T1000 (cell line): ENCODE measurements around the gene C10orf90.

Source experiments
- DNase-seq: peaks from one replicate; lab custom pipeline; 2025; ENCODE audit warnings: mixed read lengths; lab: John Stamatoyannopoulos, UW

Gene C10orf90

GRCh38 chr10:126674741-126675515 lies 4.4 kb upstream of the C10orf90 start:
- DNase-seq: no peak

- DNase-seq: no peak
Observed at GRCh38 chr10:126673565-126673964, 3.1 kb upstream of the C10orf90 start.

GRCh38 chr10:126671402-126671975 lies 996 bp upstream of the C10orf90 start:
- no peak for DNase-seq

GRCh38 chr10:126670895-126671261 lies 385 bp upstream of the C10orf90 start:
- DNase-seq: no peak

- DNase-seq: no peak
Observed at GRCh38 chr10:126669168-126669567, 1.3 kb downstream of the C10orf90 start.

- no peak for DNase-seq
Observed at GRCh38 chr10:126668505-126668904, 2.0 kb downstream of the C10orf90 start.

- DNase-seq: no peak
Observed at GRCh38 chr10:126667568-126667967, 2.9 kb downstream of the C10orf90 start.

GRCh38 chr10:126665207-126665606 lies 5.3 kb downstream of the C10orf90 start:
- no peak for DNase-seq

- DNase-seq: no peak
Observed at GRCh38 chr10:126663880-126664279, 6.6 kb downstream of the C10orf90 start.

GRCh38 chr10:126663328-126663727 lies 7.2 kb downstream of the C10orf90 start:
- no peak for DNase-seq

GRCh38 chr10:126661841-126662515 lies 8.5 kb downstream of the C10orf90 start:
- DNase-seq: peak; percentile 28

GRCh38 chr10:126661356-126661755 lies 9.1 kb downstream of the C10orf90 start:
- no peak for DNase-seq

- no peak for DNase-seq
Observed at GRCh38 chr10:126659750-126660149, 10.7 kb downstream of the C10orf90 start.

- DNase-seq: no peak
Observed at GRCh38 chr10:126658928-126659327, 11.6 kb downstream of the C10orf90 start.

- DNase-seq: no peak
Observed at GRCh38 chr10:126654579-126654978, 15.9 kb downstream of the C10orf90 start.

- no peak for DNase-seq
Observed at GRCh38 chr10:126651467-126651866, 19.0 kb downstream of the C10orf90 start.

GRCh38 chr10:126650161-126650560 lies 20.3 kb downstream of the C10orf90 start:
- no peak for DNase-seq

GRCh38 chr10:126647116-126647515 lies 23.4 kb downstream of the C10orf90 start:
- DNase-seq: no peak

- peak; percentile 46 for DNase-seq
Observed at GRCh38 chr10:126646110-126646509, 24.4 kb downstream of the C10orf90 start.

- peak; percentile 12 for DNase-seq
Observed at GRCh38 chr10:126640401-126640800, 30.1 kb downstream of the C10orf90 start.

GRCh38 chr10:126639084-126639483 lies 31.4 kb downstream of the C10orf90 start:
- no peak for DNase-seq

- DNase-seq: no peak
Observed at GRCh38 chr10:126638542-126638941, 32.0 kb downstream of the C10orf90 start.

- no peak for DNase-seq
Observed at GRCh38 chr10:126637501-126637900, 33.0 kb downstream of the C10orf90 start.
